Activated naive CD8-positive, alpha-beta T cell treated with anti-CD3 and anti-CD28 coated beads, Interleukin-2, amount 10 ng/mL, durations not matched to agents 7 days and 5 days (primary cell): ENCODE data around the gene FBXO48. TPM values are rescaled to one million over a fixed set of nuclear protein-coding genes. Genes with fewer than 3 reads are reported as not detected.

ENCODE experiments used
- ATAC-seq: fragments of 150-1000 bp; cut with Tn5 transposase; one replicate; pipeline ENCODE4 v1.10.0; 2021; ENCODE audit warnings: low read depth, moderate library complexity
- POLR2A ChIA-PET: fragments of 350-600 bp; sonication (Branson Sonifier 250); formaldehyde crosslinking; loops from one replicate; lab custom pipeline; 2021; ENCODE audit warnings: antibody characterized with exemption; lab: Charles Lee
- DNase-seq: peaks from one replicate; pipeline ENCODE4 v3.0.0; 2021
- H3K27ac Mint-ChIP-seq: one replicate; pipeline ENCODE4 v1.8.0; 2022; ENCODE audit warnings: mild to moderate bottlenecking, mixed read lengths
- H3K27me3 Mint-ChIP-seq: one replicate; pipeline ENCODE4 v1.8.0; 2022; ENCODE audit warnings: mild to moderate bottlenecking, moderate library complexity, mixed read lengths
- H3K36me3 Mint-ChIP-seq: one replicate; pipeline ENCODE4 v1.8.0; 2021; ENCODE audit warnings: mild to moderate bottlenecking, mixed read lengths
- H3K4me1 Mint-ChIP-seq: one replicate; pipeline ENCODE4 v1.8.0; 2021; ENCODE audit warnings: mixed read lengths
- H3K4me3 Mint-ChIP-seq: one replicate; pipeline ENCODE4 v1.8.0; 2022; ENCODE audit warnings: mild to moderate bottlenecking, moderate library complexity, mixed read lengths
- H3K9me3 Mint-ChIP-seq: one replicate; pipeline ENCODE4 v1.8.0; 2021; ENCODE audit warnings: mixed read lengths
- total RNA-seq, 2 experiments: library from RNA; stranded (reverse); gene quantifications; one replicate each; pipeline ENCODE4 v1.2.3, GENCODE V29; 2021

The FBXO48 gene
- total RNA-seq, 2 experiments from 2014 or later, result 4.0 to 4.3 TPM

GRCh38 chr2:68441179-68441993, 25.7 kb downstream of the FBXO48 start:
- peak; percentile 58 for DNase-seq
- POLR2A ChIA-PET, result interaction anchor here (1.4 kb wide), 1 partner anchor 17 kb away, joined by 4 read pairs; no protein-coding TSS in a partner anchor
- Mint-ChIP-seq H3K27me3 (peaks cover 7% of the 10 kb centered on the region), H3K4me3 (peak overlapping the region; percentile 1), H3K36me3 (no peaks in the 10 kb centered on the region), H3K4me1 (peaks cover 9% of the 10 kb centered on the region), H3K9me3 (no peaks in the 10 kb centered on the region), H3K27ac (no peak overlapping the region)
- ATAC-seq, result peak; percentile 92

DNA sequence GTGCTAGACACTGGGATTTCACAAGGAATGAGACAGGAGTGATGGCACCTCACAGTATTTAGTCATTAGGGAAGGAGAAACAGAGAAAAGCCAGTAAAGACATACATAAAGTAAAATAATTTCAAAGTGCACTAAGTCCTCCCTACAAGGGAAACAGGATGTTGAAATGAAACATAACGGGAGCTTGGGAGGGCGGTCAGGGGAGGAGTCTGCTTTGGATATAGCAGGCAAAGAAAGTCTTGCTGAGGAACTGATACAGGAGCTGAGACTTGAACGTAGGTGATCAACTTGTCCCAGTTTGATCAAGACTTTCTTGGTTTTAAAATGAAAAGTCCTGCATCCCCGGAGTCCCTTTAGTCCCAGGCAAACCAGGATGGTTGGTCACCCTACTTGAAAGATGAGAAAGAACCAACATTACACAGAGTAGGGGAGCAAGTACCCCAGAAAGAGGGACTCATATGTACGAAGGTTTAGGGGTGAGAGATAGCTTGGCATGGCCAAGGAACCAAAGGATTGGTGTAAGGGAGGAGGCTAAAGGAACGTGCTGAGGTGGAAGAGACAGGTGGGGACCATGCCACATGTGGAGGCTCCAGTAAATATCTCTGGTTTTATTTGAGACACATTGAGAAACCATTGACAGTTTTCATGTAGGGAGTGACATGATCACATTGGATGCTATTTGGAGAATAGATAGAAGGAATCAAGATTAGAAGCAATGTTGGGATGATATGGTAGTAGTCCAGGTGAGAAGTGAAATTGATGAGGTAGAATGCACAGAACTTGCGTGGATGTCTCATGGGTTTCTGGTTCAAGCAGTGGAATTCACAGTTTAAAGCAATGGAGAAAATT, 28.4 kb downstream of the FBXO48 start:
- Mint-ChIP-seq H3K27ac (no peak overlapping the region), H3K9me3 (no peaks in the 10 kb centered on the region), H3K27me3 (peaks cover 4% of the 10 kb centered on the region), H3K36me3 (no peaks in the 10 kb centered on the region), H3K4me3 (no peak overlapping the region), H3K4me1 (peaks cover 9% of the 10 kb centered on the region)
- DNase-seq (no peak), ATAC-seq (no peak)
- POLR2A ChIA-PET, result no interaction called here

DNA sequence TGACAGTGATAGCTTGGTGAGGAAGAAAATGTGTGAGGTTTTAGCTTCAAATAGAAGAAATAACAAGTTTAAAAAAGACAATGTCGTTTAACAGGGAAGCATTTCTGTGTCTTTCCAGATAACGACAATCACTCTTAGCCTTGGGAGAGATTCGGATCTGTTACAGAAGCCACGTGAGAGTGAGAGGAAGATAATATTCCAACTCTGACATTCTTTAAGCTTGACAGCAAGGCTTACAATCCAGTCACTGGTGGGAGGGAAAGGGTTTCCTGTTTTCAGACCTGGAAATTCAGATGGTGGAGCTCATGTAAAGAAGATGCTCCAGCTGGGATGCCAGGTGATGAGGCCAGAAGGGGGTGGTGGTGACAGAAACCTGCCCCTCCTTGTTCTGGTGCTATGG, 30.8 kb downstream of the FBXO48 start:
- DNase-seq (no peak), ATAC-seq (no peak)
- H3K4me3 Mint-ChIP-seq, result no peak overlapping the region
- POLR2A ChIA-PET, result no interaction called here
- H3K27ac Mint-ChIP-seq, result no peak overlapping the region
- peaks cover 1% of the 10 kb centered on the region for H3K27me3 Mint-ChIP-seq
- H3K36me3 Mint-ChIP-seq, result no peaks in the 10 kb centered on the region
- H3K9me3 Mint-ChIP-seq, result no peaks in the 10 kb centered on the region
- peaks cover 5% of the 10 kb centered on the region for H3K4me1 Mint-ChIP-seq

DNA sequence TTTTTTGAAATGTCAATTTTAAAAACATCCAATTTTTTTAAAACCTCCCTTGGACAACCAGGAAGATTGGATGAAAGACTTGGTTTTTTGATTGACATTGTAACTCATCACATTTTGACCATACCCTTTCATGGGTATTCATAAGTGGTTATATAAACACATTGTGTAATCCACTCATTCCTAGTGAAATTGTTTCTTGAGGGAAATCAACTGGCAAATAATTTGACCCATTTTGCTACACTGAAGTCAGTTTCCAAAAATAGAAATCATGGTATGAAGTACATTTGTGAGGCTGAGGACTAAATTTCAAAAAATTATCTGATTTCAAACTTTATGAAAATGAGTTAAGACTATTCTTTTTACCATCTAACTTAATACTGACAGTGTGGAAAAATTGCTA, 31.5 kb downstream of the FBXO48 start:
- Mint-ChIP-seq H3K36me3 (no peaks in the 10 kb centered on the region), H3K4me1 (peaks cover 2% of the 10 kb centered on the region), H3K4me3 (no peak overlapping the region), H3K27me3 (peaks cover 1% of the 10 kb centered on the region), H3K27ac (no peak overlapping the region), H3K9me3 (no peaks in the 10 kb centered on the region)
- POLR2A ChIA-PET, result no interaction called here
- no peak for DNase-seq
- ATAC-seq, result no peak

GRCh38 chr2:68434981-68435380, 32.1 kb downstream of the FBXO48 start:
- DNase-seq (no peak), ATAC-seq (no peak)
- Mint-ChIP-seq H3K4me3 (no peak overlapping the region), H3K27me3 (peaks cover 1% of the 10 kb centered on the region), H3K4me1 (peaks cover 2% of the 10 kb centered on the region), H3K27ac (no peak overlapping the region), H3K9me3 (no peaks in the 10 kb centered on the region), H3K36me3 (no peaks in the 10 kb centered on the region)
- POLR2A ChIA-PET, result no interaction called here

DNA sequence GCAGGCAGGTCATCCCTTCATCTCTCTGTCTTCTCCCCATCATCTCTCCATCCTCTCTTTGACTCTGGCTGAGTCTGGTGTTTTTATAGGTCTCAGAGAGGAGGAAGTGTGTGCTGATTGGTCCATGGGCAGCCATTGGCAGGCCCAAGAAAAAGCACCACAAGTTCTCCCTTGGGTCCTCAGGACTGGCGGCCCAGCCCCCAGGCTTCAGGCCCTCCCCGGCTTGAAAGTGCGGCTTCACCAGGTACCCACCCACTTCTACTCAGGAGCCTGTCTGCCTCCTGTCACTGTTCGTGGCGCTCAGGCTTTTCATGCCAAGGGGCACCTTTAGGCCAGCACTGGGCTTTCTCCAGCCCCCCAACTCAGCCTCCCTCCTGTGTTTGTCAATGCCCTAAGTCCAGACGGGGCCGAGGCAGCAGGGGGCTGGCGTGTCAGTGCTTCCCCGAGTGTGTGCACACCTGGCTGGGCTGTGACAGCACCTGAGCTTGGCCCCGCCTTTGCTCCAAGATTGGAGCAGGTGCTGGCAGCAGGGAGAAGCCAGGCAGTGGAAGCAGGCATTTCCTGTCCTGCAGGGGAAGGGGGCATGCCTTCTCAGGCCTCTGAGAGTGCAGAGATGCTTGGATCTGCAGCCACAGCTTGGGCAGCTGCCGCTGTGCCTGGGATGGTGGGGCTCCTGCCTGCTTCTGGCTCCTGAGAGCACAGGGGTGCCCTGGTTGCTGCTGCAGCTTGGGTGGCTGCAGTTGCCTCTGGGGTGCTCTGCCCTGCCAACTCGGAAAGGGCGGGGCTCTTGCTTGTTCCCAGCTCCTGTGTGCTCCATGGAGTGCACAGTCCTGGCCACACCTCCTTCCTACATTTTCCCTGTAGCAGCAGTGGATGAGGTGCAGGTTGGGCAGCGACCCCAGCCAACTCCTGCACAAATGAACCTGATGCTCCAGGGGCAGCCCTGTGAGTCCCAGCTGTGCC, 34.1 kb downstream of the FBXO48 start:
- Mint-ChIP-seq H3K27ac (no peak overlapping the region), H3K4me1 (no peaks in the 10 kb centered on the region), H3K27me3 (peaks cover 1% of the 10 kb centered on the region), H3K4me3 (no peak overlapping the region), H3K9me3 (no peaks in the 10 kb centered on the region), H3K36me3 (no peaks in the 10 kb centered on the region)
- POLR2A ChIA-PET, result no interaction called here
- ATAC-seq (no peak), DNase-seq (no peak)

DNA sequence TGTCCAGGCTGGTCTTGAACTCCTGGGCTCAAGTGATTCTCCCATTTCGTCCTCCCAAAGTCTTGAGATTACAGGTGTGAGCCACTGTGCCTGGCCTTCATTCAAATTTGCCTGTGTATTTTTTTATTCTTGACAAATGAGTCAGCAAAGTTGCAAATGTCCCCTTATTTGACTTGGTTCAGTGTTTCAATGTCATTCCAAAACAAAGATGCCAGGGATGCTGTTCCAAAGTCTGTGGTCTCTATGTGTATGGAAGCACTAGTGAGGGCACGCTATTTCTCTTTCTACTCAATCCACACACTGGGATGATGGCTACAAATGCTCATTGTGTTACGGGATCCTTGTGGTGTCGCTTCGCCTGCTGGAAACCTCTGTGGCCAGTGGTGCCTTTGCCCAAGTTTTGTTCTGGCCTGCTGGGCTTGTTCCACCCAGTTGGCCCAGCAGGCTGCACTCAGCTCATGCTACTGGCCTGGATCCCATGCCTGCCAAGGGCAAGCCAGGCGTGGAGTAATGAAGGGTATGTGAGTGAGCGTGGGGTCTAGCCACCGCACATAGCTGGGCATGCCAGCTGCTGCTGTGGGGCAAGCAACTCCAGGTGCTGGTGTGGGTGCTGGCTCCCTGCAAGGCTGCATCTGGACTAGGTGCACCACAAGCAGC, 35.6 kb downstream of the FBXO48 start:
- POLR2A ChIA-PET, result no interaction called here
- no peak overlapping the region for H3K4me3 Mint-ChIP-seq
- H3K9me3 Mint-ChIP-seq, result no peaks in the 10 kb centered on the region
- H3K27me3 Mint-ChIP-seq, result peaks cover 1% of the 10 kb centered on the region
- peaks cover 4% of the 10 kb centered on the region for H3K4me1 Mint-ChIP-seq
- DNase-seq (no peak), ATAC-seq (no peak)
- H3K27ac Mint-ChIP-seq, result no peak overlapping the region
- H3K36me3 Mint-ChIP-seq, result no peaks in the 10 kb centered on the region

DNA sequence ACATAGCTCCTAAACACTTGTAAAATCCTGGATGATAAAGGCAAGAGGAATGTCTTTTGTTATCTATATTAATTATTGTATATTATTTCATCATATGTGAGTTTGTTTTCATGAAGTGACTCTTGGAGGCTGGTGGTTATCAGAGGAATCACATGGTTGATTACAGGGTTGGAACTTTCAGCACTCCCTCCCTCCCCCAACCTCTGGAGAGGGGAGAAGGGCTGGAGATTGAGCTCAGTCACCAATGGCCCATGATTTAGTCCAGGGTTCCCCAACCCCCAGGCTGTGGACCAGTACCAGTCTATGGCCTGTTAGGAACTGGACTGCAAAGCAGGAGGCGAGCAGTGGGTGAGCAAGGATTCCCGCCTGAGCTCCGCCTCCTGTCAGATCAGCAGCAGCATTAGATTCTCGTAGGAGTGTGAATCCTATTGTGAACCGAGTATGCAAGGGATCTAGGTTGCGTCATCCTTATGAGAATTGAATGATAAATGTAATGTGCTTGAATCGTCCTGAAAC, 37.7 kb downstream of the FBXO48 start:
- Mint-ChIP-seq H3K36me3 (no peaks in the 10 kb centered on the region), H3K4me3 (no peak overlapping the region), H3K4me1 (peaks cover 4% of the 10 kb centered on the region), H3K9me3 (no peaks in the 10 kb centered on the region), H3K27me3 (peaks cover 1% of the 10 kb centered on the region), H3K27ac (no peak overlapping the region)
- ATAC-seq (no peak), DNase-seq (no peak)
- POLR2A ChIA-PET, result no interaction called here

GRCh38 chr2:68428746-68429145, 38.3 kb downstream of the FBXO48 start:
- POLR2A ChIA-PET, result no interaction called here

GRCh38 chr2:68428126-68428525, 39.0 kb downstream of the FBXO48 start:
- Mint-ChIP-seq H3K36me3 (no peaks in the 10 kb centered on the region), H3K27ac (no peak overlapping the region), H3K4me1 (peaks cover 4% of the 10 kb centered on the region), H3K27me3 (peaks cover 1% of the 10 kb centered on the region), H3K9me3 (no peaks in the 10 kb centered on the region), H3K4me3 (no peak overlapping the region)
- DNase-seq (no peak), ATAC-seq (no peak)
- POLR2A ChIA-PET, result no interaction called here

More at GRCh38 chr2:68428746-68429145, 38.3 kb downstream of the FBXO48 start:
- Mint-ChIP-seq H3K9me3 (no peaks in the 10 kb centered on the region), H3K27me3 (peaks cover 1% of the 10 kb centered on the region), H3K4me1 (peaks cover 4% of the 10 kb centered on the region), H3K36me3 (no peaks in the 10 kb centered on the region), H3K4me3 (no peak overlapping the region), H3K27ac (no peak overlapping the region)
- DNase-seq, result no peak
- ATAC-seq, result no peak

DNA sequence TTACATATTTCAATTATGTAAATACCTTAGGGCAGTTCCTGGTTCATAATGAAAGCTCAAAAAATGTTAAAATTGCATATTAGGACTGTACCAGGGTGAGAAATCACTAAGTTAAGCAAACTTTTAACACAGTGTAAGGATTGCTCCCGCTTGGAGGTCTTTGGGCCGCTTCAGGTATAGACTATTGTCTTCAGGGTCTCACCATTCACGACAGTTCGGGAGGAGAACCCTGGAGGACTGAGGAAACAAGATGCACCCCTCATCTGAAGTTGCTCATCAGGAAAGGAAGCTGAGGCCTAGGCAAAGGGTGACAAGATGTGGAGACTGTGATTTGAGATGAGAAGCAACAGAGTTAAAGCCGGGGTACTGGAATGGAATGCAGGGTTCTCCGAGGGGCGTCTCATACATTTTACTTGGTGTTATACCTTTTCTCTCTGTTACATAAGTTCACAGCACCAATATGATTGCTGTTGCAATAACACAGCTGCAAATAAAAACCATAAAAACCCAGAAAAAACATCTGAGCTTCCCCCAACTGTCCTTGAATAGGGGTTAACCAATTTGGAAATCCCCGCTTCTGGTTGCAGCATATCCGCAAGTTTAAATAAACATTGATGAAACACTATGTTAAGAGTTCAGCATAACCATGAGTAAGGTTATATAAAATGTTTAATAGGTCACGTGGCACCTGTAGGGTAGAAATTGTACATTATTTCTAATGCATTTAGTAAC, 40.1 kb downstream of the FBXO48 start:
- no peaks in the 10 kb centered on the region for H3K27me3 Mint-ChIP-seq
- no peak for DNase-seq
- ATAC-seq, result no peak
- peaks cover 4% of the 10 kb centered on the region for H3K4me1 Mint-ChIP-seq
- H3K9me3 Mint-ChIP-seq, result no peaks in the 10 kb centered on the region
- no peaks in the 10 kb centered on the region for H3K36me3 Mint-ChIP-seq
- H3K4me3 Mint-ChIP-seq, result no peak overlapping the region
- no peak overlapping the region for H3K27ac Mint-ChIP-seq
- POLR2A ChIA-PET, result no interaction called here

- Mint-ChIP-seq H3K4me1 (peaks cover 4% of the 10 kb centered on the region), H3K4me3 (no peak overlapping the region), H3K27ac (no peak overlapping the region), H3K9me3 (no peaks in the 10 kb centered on the region), H3K27me3 (no peaks in the 10 kb centered on the region), H3K36me3 (no peaks in the 10 kb centered on the region)
- POLR2A ChIA-PET, result no interaction called here
- ATAC-seq, result no peak
- no peak for DNase-seq
Measured at GRCh38 chr2:68426446-68426845, 40.6 kb downstream of the FBXO48 start.
